OCI-LY7 (cell line): ENCODE measurements around the gene LRP4. TPM values are rescaled to one million over a fixed set of nuclear protein-coding genes. Genes with fewer than 3 reads are reported as not detected.
A peak's percentile ranks its signal among the peaks of the same experiment; 100 is the strongest.

Experiments
- BruUV-seq: library from RNA; stranded (reverse); fragments of 400-500 nt; replicated peaks from 2 replicates; lab custom pipeline; 2021; lab: Mats Ljungman, UMichigan
- CTCF ChIA-PET: fragments of 300-600 bp; sonication (Branson Sonifier 250); formaldehyde crosslinking; loops from one replicate; lab custom pipeline; 2022; ENCODE audit warnings: antibody characterized with exemption; ENCODE audit not compliant: unreplicated experiment; lab: Charles Lee
- POLR2A ChIA-PET: fragments of 300-600 bp; sonication (Branson Sonifier 250); formaldehyde crosslinking; loops from one replicate; lab custom pipeline; 2022; ENCODE audit warnings: antibody characterized with exemption; lab: Charles Lee
- DNase-seq: peaks from one replicate; pipeline ENCODE4 v3.0.0-alpha.2; 2015; ENCODE audit warnings: low spot score
- H2AFZ ChIP-seq: fragments of 200-600 bp; sonication (generic), shearing (Covaris generic); 2 replicates; pipeline ENCODE4 v1.6.1; 2014; ENCODE audit warnings: mild to moderate bottlenecking, antibody characterized with exemption, low read length, moderate library complexity
- H3K27ac ChIP-seq: fragments of 200-600 bp; sonication (generic); 2 replicates; pipeline ENCODE4 v1.5.1; 2014; ENCODE audit warnings: mixed run types, low read depth, mild to moderate bottlenecking, moderate library complexity, low read length, inconsistent platforms; ENCODE audit not compliant: poor library complexity, severe bottlenecking
- H3K36me3 ChIP-seq: fragments of 200-600 bp; sonication (generic); 2 replicates; pipeline ENCODE4 v1.6.1; 2014; ENCODE audit warnings: mild to moderate bottlenecking, antibody characterized with exemption, low read length, moderate library complexity, mixed read lengths; ENCODE audit not compliant: insufficient read depth
- H3K4me1 ChIP-seq: fragments of 200-600 bp; sonication (generic); 2 replicates; pipeline ENCODE4 v1.5.1; 2014; ENCODE audit warnings: mild to moderate bottlenecking, low read length; ENCODE audit not compliant: insufficient read depth, poor library complexity, severe bottlenecking
- H3K4me2 ChIP-seq: fragments of 200-600 bp; sonication (generic); 2 replicates; pipeline ENCODE4 v1.6.1; 2014; ENCODE audit warnings: mild to moderate bottlenecking, low read length
- H3K4me3 ChIP-seq: fragments of 200-600 bp; sonication (generic); 2 replicates; pipeline ENCODE4 v1.5.1; 2014; ENCODE audit warnings: mild to moderate bottlenecking, low read depth, low read length; ENCODE audit not compliant: poor library complexity, severe bottlenecking
- H3K79me2 ChIP-seq: fragments of 200-600 bp; sonication (generic); 2 replicates; pipeline ENCODE4 v1.6.1; 2016; ENCODE audit warnings: low read depth, mild to moderate bottlenecking, low read length, moderate library complexity, mixed read lengths; ENCODE audit not compliant: insufficient read depth
- H3K9me2 ChIP-seq: fragments of 200-600 bp; sonication (generic); 2 replicates; pipeline ENCODE4 v1.6.1; 2016; ENCODE audit warnings: mild to moderate bottlenecking, low read length, mixed read lengths; ENCODE audit not compliant: insufficient read depth
- H3K9me3 ChIP-seq: fragments of 200-600 bp; sonication (generic); 2 replicates; pipeline ENCODE4 v1.6.1; 2014; ENCODE audit warnings: mild to moderate bottlenecking, mixed run types, low read length, mixed read lengths
- H4K20me1 ChIP-seq: fragments of 200-600 bp; sonication (generic); 2 replicates; pipeline ENCODE4 v1.6.1; 2014; ENCODE audit warnings: mild to moderate bottlenecking, antibody characterized with exemption, low read length, moderate library complexity, mixed read lengths; ENCODE audit not compliant: insufficient read depth
- EZH2phosphoT487 ChIP-seq: fragments of 200-600 bp; sonication (generic); IDR thresholded peaks from 2 replicates; pipeline ENCODE4 v1.6.1; 2018; ENCODE audit warnings: low read depth, borderline replicate concordance, mild to moderate bottlenecking, mixed run types, antibody characterized with exemption, low read length, moderate library complexity, mixed read lengths
- intact Hi-C: fragments of 100-400 bp; cut with micrococcal nuclease; formaldehyde crosslinking; loops from one replicate; pipeline ENCODE4 v1.10.0; 2022; ENCODE audit not compliant: unreplicated experiment
- total RNA-seq, 2 experiments: library from RNA; depleted of rRNA in 1 of 2; stranded (reverse); fragments of >200 nt in 1 of 2; shearing (Covaris generic) in 1 of 2; gene quantifications; 2 replicates each; pipeline ENCODE4 v1.2.3, GENCODE V29; 2014 to 2022
- TF ChIP-seq, protein P1 (sequence below): fragments of 200-600 bp; sonication (generic); conservative IDR thresholded peaks from 2 replicates; pipeline ENCODE4 v1.5.1; 2014; ENCODE audit warnings: mild to moderate bottlenecking, antibody characterized with exemption, low read length, moderate library complexity, mixed read lengths

LRP4 gene
- total RNA-seq, 2 experiments from 2014 or later, result 19.8 to 28.5 TPM

DNA sequence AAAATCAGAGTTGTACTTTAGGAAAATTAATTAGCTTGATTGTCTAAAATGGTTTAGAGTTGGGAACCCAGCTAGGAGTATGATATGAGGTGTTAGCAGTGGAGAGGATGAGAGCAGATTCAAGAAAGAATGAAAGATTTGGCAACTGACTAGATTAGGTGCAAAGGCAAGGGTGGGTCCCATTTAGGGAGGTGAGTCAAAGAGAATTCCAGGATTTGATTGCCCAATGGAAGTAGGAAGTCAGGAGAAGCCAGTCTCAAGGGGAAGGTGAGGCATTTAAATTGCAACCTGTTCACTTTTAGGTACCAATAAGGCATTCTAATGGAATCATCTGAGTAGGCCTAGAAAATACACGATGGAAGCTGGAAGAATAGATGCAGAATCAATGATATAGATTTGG lies 68.7 kb downstream of the LRP4 start:
- H4K20me1 ChIP-seq, result peaks cover 7% of the 10 kb centered on the region; the same call in 1 of the 2 replicates
- no peak for DNase-seq
- no peak overlapping the region for H3K27ac ChIP-seq
- H3K4me2 ChIP-seq, result no peak overlapping the region
- ChIA-PET POLR2A (no interaction called here), CTCF (no interaction called here)
- no peaks in the 10 kb centered on the region for H3K9me3 ChIP-seq
- no peak overlapping the region for H2AFZ ChIP-seq
- no peaks in the 10 kb centered on the region for H3K9me2 ChIP-seq
- peaks cover 15% of the 10 kb centered on the region for H3K4me1 ChIP-seq
- intact Hi-C loops, result no loop called here
- H3K79me2 ChIP-seq, result peaks cover 11% of the 10 kb centered on the region
- H3K36me3 ChIP-seq, result no peaks in the 10 kb centered on the region; the same call in 1 of the 2 replicates
- H3K4me3 ChIP-seq, result no peak overlapping the region
- BruUV-seq, result no TSS peak
- no peak for TF ChIP-seq EZH2phosphoT487
- TF ChIP-seq, protein P1, sequence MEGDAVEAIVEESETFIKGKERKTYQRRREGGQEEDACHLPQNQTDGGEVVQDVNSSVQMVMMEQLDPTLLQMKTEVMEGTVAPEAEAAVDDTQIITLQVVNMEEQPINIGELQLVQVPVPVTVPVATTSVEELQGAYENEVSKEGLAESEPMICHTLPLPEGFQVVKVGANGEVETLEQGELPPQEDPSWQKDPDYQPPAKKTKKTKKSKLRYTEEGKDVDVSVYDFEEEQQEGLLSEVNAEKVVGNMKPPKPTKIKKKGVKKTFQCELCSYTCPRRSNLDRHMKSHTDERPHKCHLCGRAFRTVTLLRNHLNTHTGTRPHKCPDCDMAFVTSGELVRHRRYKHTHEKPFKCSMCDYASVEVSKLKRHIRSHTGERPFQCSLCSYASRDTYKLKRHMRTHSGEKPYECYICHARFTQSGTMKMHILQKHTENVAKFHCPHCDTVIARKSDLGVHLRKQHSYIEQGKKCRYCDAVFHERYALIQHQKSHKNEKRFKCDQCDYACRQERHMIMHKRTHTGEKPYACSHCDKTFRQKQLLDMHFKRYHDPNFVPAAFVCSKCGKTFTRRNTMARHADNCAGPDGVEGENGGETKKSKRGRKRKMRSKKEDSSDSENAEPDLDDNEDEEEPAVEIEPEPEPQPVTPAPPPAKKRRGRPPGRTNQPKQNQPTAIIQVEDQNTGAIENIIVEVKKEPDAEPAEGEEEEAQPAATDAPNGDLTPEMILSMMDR, result no peak

DNA sequence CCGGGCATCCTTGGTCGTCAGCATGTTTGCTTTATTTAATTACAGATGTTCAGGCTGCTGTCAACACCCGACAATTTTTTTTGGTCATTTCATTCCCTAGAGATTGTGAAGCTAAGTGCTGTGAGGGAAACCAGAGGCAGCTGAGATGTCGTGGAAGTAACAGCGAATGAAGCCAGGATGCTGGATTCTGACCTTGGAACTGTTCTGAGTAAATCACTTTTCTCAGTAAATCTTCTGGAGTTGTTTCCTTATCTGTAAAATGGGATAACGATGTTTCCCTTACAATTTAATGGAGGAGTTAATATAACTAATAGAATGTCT lies 71.9 kb downstream of the LRP4 start:
- Histone ChIP-seq H3K9me3 (no peaks in the 10 kb centered on the region), H4K20me1 (peaks cover 16% of the 10 kb centered on the region), H3K4me1 (peaks cover 18% of the 10 kb centered on the region), H3K4me3 (peak overlapping the region; percentile 93), H2AFZ (peak overlapping the region; percentile 78), H3K27ac (peak overlapping the region; percentile 61), H3K36me3 (peaks cover 19% of the 10 kb centered on the region), H3K79me2 (peaks cover 42% of the 10 kb centered on the region), H3K4me2 (peak overlapping the region; percentile 79), H3K9me2 (no peaks in the 10 kb centered on the region)
- DNase-seq, result no peak
- no peak for TF ChIP-seq EZH2phosphoT487
- TF ChIP-seq, protein P1, result no peak
- CTCF ChIA-PET, result interaction anchor here (0.6 kb wide), 1 partner anchor 150 kb away, joined by 3 read pairs; no protein-coding TSS in a partner anchor
- BruUV-seq, result TSS peak; percentile 90
- intact Hi-C loops, result no loop called here
- POLR2A ChIA-PET, result interaction anchor here (0.7 to 1.8 kb wide), 5 partner anchors 11 to 500 kb away, joined by 3 to 6 read pairs (median 3); no protein-coding TSS in a partner anchor

DNA sequence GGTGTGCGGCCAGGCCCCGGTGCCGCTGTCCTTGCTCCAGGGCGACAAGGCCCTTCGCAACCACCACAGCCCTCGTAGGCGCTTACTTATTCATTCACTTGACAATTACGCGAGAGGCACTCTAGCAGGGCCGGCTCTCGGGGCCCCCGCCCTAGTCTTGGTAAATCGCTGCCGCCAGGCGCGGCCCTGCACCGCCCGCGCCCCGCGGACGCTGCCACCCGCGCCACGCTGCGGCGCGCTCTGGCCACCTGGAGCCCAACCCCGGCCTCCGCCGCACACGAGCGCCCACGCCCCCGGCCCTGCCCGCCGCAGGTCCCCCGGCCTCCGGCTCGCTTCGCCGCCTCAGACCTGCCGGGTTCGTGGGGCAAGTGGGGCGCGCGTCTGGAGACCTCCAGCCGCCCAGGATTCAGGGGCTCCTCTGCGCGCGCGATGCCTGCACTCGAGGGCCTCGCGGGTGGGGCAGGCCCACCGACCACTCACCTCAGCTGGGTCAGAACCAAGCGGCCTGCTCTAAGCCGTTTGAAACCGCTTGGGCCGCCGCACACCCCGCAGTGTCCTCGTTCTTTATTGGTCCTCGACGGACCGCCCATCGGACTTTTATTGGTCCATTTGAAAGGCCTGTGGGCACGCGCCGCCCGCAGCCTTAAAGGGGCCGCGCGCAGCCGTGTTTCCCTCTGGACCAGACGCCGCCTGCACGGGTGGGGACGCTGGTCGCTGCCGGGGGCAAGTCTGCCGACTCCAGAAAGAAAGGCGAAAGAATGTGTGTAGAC lies 72.4 kb downstream of the LRP4 start, which contains the start of gene CKAP5:
Gene CKAP5 (minus strand): TSS at position 541 of the 770 bp plus-strand sequence. CDS start 25,049 bp downstream, outside the sequence.
- TF ChIP-seq, protein P1, result no peak
- TF ChIP-seq EZH2phosphoT487, result no peak
- Histone ChIP-seq H3K79me2 (peaks cover 48% of the 10 kb centered on the region), H3K36me3 (peaks cover 24% of the 10 kb centered on the region), H3K27ac (peak within 1 kb of the TSS; percentile 61), H3K4me3 (peak within 1 kb of the TSS; percentile 93), H4K20me1 (peaks cover 16% of the 10 kb centered on the region), H3K9me2 (no peaks in the 10 kb centered on the region), H3K4me1 (peaks cover 18% of the 10 kb centered on the region), H3K4me2 (peak within 1 kb of the TSS; percentile 79), H3K9me3 (no peaks in the 10 kb centered on the region), H2AFZ (peak within 1 kb of the TSS; percentile 78)
- ChIA-PET CTCF (interaction anchor here (0.6 kb wide), 1 partner anchor 150 kb away, joined by 3 read pairs; no protein-coding TSS in a partner anchor), POLR2A (interaction anchor here (0.7 to 1.8 kb wide), 6 partner anchors 11 to 501 kb away, joined by 3 to 6 read pairs (median 3); no protein-coding TSS in a partner anchor)
- intact Hi-C loops, result no loop called here
- no TSS peak for BruUV-seq
- DNase-seq, result peak; percentile 94
